Skeletal muscle cell (primary cell): ENCODE measurements around the gene SCAP.
A peak's percentile ranks its signal among the peaks of the same experiment; 100 is the strongest.

Source experiments
- DNase-seq: peaks from one replicate; pipeline ENCODE4 v3.0.0-alpha.2; 2010; ENCODE audit warnings: low read depth
- H3K4me3 ChIP-seq: 2 replicates; pipeline ENCODE4 v1.5.1; 2011; ENCODE audit warnings: low read depth, mild to moderate bottlenecking, control low read depth, low read length, moderate library complexity

SCAP gene

DNA sequence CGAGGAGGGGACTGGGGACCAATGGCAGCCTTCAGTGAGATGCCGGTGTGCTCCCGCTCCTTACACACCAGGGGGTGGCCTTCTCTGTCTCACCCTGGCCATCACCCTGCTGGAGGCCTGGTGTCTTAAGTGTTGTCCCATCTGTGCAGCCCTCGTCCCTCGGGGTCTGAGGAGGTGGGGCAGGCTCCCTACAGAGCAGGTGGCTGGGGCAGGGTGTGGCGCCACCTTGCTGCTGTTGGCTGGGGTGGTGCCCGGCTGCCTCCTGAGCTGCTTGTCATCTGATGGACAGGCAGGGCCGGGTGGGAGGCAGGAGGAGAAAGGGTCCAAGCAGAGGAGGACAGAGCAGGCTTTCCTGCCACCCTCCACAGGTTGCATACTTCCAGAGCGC lies 69.0 kb downstream of the SCAP start:
- no peak overlapping the region for H3K4me3 ChIP-seq
- DNase-seq: no peak

DNA sequence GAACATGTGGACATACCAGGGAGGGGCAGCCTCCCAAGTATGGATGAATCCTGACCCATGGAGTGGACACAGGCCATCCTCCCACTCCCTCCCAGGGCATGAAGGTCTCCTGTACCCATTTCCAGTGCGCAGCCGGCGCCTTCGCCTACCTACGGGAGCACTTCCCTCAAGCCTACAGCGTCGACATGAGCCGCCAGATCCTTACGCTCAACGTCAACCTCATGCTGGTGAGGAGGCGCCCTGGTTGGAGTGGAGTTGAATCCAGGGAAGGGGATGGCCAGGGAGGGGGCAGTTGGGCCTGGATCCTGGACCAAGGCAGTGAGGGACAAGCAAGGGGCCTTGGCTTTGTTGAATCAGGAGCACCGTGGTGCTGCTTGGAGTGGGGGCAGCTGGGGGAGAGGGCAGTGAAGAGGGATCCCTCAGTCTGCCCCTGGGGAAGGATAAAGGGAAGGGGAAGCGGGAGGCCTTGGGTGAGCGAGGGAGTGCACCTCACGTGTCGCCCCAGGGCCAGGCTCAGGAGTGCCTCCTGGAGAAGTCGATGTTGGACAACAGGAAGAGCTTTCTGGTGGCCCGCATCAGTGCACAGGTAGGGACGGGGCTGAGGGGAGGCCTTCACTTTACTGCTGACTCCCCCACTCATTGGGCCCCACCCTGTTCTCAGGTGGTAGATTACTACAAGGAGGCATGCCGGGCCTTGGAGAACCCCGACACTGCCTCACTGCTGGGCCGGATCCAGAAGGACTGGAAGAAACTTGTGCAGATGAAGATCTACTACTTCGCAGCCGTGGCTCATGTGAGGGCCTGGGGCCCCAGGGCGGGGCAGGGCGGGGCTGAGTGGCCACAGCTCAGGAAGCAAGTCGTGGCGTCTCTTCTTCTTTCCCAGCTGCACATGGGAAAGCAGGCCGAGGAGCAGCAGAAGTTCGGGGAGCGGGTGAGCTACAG lies 69.7 kb downstream of the SCAP start:
- no peak overlapping the region for H3K4me3 ChIP-seq
- no peak for DNase-seq

DNA sequence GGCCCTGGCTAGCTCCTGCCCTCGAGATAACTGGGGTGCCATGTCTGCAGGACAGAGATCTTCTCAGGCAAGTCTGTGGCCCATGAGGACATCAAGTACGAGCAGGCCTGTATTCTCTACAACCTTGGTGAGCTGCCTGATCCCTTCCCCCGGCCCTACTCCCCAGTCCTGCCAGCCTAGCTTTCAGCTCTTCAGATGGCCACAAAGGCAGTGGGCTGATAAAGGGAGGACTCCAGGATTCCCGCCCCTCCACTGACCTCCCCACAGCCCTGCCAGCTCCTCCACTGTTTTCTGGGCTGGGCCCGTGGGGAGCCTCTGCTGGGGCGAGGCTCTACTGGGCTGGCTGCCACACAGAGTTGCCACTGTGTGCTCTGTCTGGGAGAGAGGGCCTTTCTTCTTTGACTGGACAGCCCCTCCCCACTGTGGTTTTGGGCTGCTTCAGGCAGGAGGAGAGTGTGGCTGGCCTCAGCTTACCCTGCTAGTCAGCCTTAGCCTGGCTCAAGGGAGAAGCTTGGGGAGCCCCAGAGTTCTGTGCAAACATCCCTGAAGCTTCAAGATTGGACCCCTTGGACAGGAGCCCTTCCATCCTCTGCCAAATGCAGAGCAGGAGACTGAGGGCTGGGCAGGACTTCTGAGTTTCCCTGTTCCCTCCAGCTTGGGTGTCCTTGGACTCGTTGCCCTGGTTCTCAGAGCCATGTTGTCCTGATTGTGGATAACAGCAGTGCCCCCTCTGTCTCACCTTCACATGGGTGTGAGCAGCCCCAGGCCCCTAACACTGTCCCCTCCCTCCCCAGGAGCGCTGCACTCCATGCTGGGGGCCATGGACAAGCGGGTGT lies 70.6 kb downstream of the SCAP start:
- DNase-seq: no peak
- H3K4me3 ChIP-seq: no peak overlapping the region

DNA sequence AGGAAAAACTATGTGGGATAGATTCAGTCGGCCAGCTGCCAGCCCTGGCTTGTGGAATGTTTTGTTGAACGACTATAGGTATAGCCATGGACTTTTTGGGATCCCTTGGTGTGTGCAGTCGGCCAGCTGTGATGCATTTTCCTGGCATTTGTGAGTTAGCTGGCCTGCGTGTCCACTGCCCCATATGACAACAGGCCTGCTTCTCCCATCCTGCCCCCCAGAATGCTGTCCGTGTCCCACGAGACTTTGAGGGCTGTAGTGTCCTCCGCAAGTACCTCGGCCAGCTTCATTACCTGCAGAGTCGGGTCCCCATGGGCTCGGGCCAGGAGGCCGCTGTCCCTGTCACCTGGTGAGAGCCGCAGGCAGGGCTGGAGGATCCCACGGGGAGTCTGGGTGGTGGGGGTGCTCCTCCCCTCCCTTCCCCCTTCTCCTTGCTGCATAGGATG lies 71.3 kb downstream of the SCAP start:
- DNase-seq: no peak
- no peak overlapping the region for H3K4me3 ChIP-seq

DNA sequence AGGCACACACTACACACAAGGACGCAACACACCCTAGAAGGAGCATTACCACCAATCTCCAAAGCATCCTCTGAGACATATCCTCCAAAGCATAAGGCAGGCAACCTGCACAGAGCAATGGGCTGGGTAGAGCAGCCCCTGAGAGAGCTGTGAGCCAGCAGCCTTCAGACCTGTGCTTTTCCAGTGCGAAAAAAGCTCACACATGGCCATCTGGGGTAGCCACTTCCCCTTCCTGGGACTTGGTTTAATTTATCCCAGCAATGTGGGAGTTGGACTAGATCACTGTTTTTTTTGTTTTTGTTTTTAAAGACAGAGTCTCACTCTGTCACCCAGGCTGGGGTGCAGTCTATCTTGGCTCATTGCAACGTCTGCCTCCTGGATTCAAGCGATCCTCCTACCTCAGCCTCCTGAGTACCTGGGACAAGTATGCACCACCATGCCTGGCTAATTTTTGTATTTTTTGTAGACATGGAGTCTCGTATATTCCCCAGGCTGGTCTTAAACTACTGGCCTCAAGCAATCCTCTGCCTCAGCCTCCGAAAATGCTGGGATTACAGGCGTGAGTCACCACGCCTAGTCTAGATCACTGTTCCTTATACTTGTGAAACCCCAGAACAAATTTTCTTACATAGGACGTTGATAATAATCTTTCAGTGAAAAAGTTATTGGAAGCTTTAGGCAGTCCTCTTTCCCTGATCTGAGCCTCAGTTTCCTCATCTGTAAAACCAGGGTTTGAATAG lies 76.0 kb downstream of the SCAP start:
- H3K4me3 ChIP-seq: no peak overlapping the region
- no peak for DNase-seq

DNA sequence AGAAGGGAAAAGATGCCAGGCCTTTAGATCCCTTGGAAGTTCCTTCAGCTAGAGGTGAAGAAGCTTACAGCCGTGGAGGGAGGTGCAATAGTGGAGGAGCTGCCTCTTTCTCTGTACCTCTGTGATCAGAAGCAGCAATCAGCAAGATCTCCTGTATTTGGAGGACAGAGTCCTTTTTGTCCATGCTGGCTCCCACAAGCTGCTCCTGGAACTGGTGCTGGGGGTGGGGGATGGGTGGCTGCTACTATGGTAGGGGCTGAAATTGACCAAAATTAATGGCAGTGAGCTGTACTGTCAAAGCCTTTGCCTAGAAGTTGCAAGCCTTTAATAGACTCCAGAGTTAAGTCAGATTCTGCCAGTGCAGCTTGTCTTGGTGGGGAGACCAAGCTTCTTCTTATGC lies 76.7 kb downstream of the SCAP start:
- no peak overlapping the region for H3K4me3 ChIP-seq
- no peak for DNase-seq

DNA sequence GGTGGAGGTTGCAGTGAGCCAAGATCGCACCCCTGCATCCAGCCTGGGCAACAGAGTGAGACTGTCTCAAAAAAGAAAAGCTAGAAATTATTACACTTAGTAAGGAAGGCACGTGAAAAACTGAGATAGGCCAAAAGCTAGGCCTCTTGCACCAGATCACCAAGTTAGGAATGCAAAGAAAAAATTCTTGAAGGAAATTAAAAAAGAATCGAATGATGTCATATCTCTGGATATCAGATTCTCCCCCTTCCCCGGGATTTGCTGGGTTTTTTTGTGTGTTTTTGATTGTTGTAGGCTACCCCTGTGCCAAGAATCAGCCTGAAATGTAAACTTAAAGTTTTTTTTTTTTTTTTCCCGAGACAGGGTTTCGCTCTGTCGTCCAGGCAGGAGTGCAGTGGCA lies 77.5 kb downstream of the SCAP start:
- H3K4me3 ChIP-seq: no peak overlapping the region
- DNase-seq: no peak

DNA sequence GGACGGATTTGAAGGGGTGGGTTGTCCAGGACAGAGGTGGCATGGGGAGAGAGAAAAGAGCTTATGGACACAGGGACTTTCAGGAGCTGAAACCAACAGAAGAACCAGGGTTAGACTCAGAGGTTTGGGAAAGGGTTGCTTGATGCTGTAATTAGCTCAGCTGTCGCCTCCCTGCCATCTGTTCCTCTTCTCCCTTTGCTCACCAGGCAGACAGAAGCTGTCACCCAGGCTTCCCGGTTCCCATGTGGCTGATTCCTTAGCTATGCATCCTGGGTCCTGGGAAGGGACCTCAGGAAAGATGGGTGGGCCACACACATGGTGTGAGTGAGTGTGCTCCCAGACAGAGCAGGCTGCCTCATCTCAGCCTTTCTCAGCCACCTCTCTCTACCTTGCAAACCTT lies 80.9 kb downstream of the SCAP start:
- DNase-seq: no peak

DNA sequence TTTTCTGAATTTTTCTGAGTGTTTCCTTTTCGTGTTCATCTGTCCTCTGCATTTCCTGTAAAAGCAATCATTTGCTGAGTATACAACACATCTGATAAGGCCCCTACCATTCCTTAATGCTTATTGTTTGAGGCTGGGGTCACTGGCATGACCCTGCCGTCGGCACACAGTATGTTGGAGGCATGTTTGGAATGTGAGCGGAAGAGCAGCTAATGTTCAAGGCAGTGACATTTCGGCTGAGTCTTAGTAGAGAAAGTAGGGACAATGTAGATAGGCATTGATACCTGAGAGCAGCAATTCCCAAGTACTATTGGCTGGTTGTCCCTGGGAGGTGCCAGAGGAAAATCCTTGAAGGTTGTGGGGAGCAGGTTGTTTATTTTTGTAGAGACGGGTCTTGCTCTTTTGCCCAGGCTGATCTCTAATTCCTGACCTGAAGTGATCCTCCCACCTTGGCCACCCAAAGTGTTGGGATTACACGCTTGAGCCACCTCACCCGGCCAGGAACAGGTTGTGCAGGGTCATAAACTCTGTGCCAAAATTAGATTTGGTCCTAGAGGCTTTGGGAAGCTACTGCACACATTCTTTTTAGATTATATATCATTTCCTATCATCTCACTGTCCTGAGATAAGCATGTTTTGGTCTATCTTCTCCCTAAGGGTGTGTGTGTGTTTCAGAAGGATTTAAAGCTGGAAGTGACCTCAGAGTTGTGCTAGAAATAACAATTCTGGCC lies 81.4 kb downstream of the SCAP start:
- DNase-seq: no peak
- no peak overlapping the region for H3K4me3 ChIP-seq

More for the DNA sequence above, 80.9 kb downstream of the SCAP start:
- no peak overlapping the region for H3K4me3 ChIP-seq

DNA sequence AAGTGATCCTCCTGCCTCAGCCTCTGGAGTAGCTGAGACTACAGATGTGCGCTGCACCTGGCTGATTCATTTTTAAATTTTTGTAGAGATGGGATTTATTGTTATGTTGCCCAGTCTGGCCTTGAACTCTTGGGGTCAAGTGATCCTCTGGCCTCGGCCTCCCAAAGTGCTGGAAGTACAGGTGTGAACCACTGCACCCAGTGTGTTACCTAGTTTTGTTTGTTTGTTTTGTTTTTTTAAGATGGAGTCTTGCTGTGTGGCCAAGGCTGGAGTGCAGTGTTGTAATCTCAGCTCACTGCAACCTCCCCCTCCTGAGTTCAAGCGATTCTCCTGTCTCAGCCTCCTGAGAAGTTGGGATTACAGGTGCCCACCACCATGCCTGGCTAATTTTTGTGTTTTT lies 82.8 kb downstream of the SCAP start:
- no peak for DNase-seq
- H3K4me3 ChIP-seq: no peak overlapping the region

DNA sequence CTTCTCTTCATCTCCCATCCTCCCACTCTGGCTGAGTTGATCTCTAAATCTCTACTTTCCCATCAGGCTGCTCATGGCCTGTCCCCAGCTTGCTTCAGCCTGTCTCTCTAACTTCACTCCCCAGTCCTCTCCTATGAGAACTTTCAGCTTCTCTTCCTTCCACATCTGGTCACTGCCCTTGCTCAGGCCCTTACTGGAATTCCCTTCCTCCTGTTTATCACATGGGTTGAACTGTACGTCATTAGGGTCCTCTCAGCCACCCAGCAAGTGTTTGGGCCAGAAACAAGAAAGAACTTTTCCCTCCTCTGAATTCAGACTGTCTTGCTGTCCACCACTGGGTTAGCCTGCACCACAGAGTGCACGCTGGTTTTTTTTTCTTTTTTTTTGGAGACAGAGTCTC lies 89.9 kb downstream of the SCAP start:
- H3K4me3 ChIP-seq: no peak overlapping the region
- no peak for DNase-seq

DNA sequence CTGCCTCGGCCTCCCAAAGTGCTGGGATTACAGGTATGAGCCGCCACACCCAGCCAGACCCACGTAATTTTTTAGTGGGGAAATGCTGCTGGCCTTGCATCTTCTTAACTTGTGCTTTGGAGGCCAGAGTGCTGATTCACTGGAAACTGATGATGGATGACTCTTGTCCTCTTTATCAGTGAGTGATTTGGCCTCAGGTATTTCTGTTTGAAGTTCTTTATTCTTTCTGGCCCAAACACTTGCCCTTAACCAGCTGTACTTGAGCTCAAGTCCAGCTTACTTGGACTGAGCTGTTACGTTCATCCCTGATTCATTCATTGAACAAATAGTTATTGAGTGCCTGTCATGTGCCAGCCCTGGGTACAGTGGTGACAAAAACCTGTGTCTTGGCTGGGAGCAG lies 90.7 kb downstream of the SCAP start:
- no peak for DNase-seq
- no peak overlapping the region for H3K4me3 ChIP-seq

DNA sequence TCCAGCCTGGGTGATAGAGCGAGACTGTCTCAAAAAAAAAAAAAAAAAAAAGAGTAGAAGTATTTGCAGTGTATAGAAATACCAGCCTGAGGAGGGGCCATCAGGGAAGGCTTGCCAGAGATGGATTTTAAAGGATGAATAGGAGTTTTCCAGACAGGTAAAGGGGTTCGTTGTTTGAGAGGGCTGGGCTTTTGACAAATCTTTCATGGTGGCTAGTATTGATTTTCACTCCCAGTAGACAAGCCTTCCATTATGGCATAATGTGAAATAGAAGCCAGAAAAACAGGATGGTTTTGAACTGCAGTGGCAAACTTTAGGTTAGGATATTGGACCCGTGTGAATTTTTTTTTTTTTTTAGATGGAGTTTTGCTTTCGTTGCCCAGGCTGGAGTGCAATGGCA lies 91.3 kb downstream of the SCAP start:
- H3K4me3 ChIP-seq: no peak overlapping the region
- DNase-seq: no peak

DNA sequence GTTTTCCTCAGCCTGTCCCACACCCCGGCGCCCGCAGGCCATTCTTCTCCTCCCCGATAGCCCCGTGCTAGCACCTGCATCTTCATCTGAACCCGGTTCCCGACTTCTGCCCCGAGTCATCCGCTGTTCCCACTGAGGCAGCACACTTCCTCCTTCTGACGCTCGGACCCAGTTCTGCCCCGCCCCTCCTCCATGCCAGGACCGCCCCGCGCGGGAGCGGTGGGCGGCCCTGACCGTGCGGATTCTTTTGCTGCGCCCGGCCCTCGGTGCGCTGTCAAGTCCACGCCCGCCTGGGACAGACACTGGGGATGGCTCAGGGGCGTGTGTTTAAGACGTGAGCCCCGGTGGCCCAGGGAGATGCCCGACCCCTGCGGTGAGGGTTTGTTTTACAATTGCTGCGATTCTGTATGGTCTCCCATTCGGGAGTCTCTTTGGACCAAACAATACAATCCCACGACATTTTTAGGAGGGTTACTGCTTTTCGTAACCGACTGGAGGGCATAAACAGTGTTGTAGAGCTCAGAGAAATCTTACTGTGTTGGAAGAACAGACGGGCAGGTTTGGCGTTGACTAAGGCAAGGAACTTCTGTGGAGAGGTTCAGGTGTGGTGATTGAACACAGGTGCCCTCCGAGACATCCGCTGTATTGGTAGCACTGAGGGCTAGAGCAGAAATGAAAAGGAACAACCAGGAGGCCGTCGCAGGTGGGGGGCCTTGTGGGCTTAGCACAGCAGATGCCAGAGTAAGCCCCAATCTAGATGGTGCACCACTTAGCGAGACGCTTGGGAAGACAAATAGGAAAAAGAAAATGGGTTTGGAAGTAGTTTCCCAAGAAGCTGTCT lies 94.2 kb downstream of the SCAP start:
- peak; percentile 57 for DNase-seq
- peak overlapping the region; percentile 95 for H3K4me3 ChIP-seq

DNA sequence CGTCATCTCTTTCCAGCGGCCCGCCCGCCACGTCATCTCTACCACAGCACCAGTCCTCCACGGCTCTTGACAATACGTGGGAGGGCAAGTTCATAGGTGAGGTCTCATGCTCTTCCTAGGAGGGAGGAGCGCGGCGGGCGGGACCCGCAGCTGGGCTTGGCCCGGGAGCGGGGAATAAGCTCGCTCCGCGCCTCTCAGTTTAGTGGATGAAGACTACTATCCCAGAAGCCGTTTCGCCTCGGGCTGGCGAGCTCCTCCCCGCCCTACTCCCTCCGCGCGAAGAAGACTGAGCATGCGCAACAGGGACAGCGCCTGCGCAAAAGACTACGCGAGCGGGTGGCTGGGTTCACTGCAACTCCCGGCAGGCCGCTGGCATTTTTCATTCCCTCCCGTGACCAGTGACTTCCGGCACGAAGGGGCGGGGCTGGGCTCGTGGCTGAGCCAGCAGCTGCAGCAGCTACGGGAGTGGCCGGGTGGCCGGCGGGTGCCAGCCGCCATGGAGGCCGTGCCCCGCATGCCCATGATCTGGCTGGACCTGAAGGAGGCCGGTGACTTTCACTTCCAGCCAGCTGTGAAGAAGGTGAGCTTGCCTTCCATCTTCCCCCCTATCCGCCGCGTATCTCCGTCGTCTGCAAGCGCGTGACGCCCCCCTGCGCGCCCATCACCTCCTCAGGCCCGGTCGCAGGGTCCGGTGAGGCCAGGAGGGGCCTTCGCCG lies 95.0 kb downstream of the SCAP start, which contains the start of gene PTPN23:
TSS of gene PTPN23 (plus strand) at position 421 of the 716 bp plus-strand sequence. CDS start at position 497, 76 bp downstream.
- DNase-seq: peak; percentile 95
- peak within 1 kb of the TSS; percentile 95 for H3K4me3 ChIP-seq

DNA sequence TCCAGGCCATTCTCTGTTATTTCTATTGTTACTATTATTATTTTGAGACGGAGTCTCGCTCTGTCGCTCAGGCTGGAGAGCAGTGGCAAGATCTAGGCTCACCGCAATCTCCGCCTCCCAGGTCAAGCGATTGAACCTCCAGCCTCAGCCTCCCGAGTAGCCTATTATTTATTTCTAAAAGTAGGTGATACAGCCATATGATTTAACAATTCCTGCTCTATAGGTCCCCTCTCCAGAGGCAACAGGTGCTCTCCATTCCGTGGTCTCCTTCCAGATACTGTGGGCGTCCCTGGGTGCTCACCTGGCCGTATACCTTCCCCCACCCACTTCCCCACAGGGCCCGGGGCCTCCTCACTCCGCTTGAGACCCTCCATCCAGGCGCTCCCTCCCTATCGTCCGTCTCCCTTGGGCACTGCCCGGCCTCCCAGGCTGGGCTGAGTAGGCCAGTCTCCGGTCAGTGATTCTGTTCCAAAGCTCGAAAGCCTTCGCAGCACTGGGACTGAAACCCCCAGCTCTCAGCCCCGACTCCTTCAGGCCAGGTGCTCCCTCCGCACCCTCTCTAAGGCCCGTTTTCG lies 95.6 kb downstream of the SCAP start:
- DNase-seq: no peak
- H3K4me3 ChIP-seq: peak overlapping the region; percentile 95

DNA sequence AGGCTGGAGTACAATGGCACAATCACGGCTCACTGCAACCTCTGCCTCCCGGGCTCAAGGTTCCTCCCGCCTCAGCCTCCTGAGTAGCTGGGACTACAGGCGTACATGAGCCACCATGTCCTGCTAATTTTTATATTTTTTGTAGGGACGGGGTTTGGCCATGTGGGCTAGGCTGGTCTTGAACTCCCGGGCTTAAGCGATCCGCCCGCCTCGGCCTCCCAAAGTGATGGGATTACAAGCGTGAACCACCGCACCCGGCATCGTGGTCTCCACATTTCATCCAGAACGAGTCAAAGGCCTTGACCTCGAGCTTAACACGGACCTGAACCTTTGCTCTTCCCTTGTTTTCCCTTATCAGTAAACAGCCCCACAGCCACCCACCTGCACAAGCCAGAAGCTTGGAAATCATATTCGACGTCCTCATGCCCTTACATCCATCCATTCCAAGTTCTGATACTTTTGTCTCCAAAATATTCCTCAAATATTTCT lies 96.3 kb downstream of the SCAP start:
- peak overlapping the region; percentile 95 for H3K4me3 ChIP-seq
- DNase-seq: no peak
